OCI-LY1 (cell line): ENCODE measurements around the gene F2R.
A peak's percentile ranks its signal among the peaks of the same experiment; 100 is the strongest.

ENCODE experiments used
- H2AFZ ChIP-seq: fragments of 200-600 bp; sonication (generic), shearing (Covaris generic); 2 replicates; pipeline ENCODE4 v1.6.0; 2014; ENCODE audit warnings: antibody characterized with exemption, mild to moderate bottlenecking, low read length
- H3F3A ChIP-seq: fragments of 200-600 bp; sonication (generic), shearing (Covaris generic); 2 replicates; pipeline ENCODE4 v1.6.0; 2014; ENCODE audit warnings: mild to moderate bottlenecking, antibody characterized with exemption, low read length, moderate library complexity; ENCODE audit not compliant: insufficient read depth
- H3K27ac ChIP-seq: fragments of 200-600 bp; sonication (generic); 2 replicates; pipeline ENCODE4 v1.5.1; 2014; ENCODE audit warnings: low read length, mixed run types, mild to moderate bottlenecking, low read depth; ENCODE audit not compliant: poor library complexity, severe bottlenecking
- H3K27me3 ChIP-seq: fragments of 200-600 bp; sonication (generic); 2 replicates; pipeline ENCODE4 v1.6.0; 2014; ENCODE audit warnings: antibody characterized with exemption, mild to moderate bottlenecking, low read length, moderate library complexity; ENCODE audit not compliant: insufficient read depth
- H3K36me3 ChIP-seq: fragments of 200-600 bp; sonication (generic); 2 replicates; pipeline ENCODE4 v1.6.1; 2014; ENCODE audit warnings: mild to moderate bottlenecking, antibody characterized with exemption, low read length, moderate library complexity, mixed read lengths; ENCODE audit not compliant: insufficient read depth
- H3K4me1 ChIP-seq: fragments of 200-600 bp; sonication (generic); 2 replicates; pipeline ENCODE4 v1.5.1; 2014; ENCODE audit warnings: mild to moderate bottlenecking, low read length, moderate library complexity; ENCODE audit not compliant: insufficient read depth, severe bottlenecking
- H3K4me2 ChIP-seq: fragments of 200-600 bp; sonication (generic), shearing (Covaris generic); 2 replicates; pipeline ENCODE4 v1.6.1; 2014; ENCODE audit warnings: low read length
- H3K4me3 ChIP-seq: fragments of 200-600 bp; sonication (generic); 2 replicates; pipeline ENCODE4 v1.5.1; 2014; ENCODE audit warnings: low read length, low read depth, mild to moderate bottlenecking, mixed read lengths; ENCODE audit not compliant: poor library complexity, severe bottlenecking
- H3K79me2 ChIP-seq: fragments of 200-600 bp; shearing (Covaris generic); 2 replicates; pipeline ENCODE4 v1.6.1; 2016; ENCODE audit warnings: mixed run types, low read length, mixed read lengths; ENCODE audit not compliant: insufficient read depth
- H3K9ac ChIP-seq: fragments of 200-600 bp; sonication (generic), shearing (Covaris generic); 2 replicates; pipeline ENCODE4 v1.6.1; 2014; ENCODE audit warnings: mild to moderate bottlenecking, low read length, mixed read lengths
- H3K9me2 ChIP-seq: fragments of 200-600 bp; sonication (generic), shearing (Covaris generic); 2 replicates; pipeline ENCODE4 v1.6.1; 2014; ENCODE audit warnings: low read depth, mild to moderate bottlenecking, low read length, mixed read lengths
- H3K9me3 ChIP-seq: fragments of 200-600 bp; shearing (Covaris generic); 2 replicates; pipeline ENCODE4 v1.6.1; 2014; ENCODE audit warnings: low read length, mixed read lengths
- H4K20me1 ChIP-seq: fragments of 200-600 bp; sonication (generic), shearing (Covaris generic); 2 replicates; pipeline ENCODE4 v1.6.0; 2016; ENCODE audit warnings: mild to moderate bottlenecking, low read length; ENCODE audit not compliant: insufficient read depth
- EZH2 ChIP-seq: fragments of 200-600 bp; sonication (generic), shearing (Covaris generic); IDR thresholded peaks from 2 replicates; pipeline ENCODE4 v1.8.0; 2017; ENCODE audit warnings: borderline replicate concordance, mixed run types, mild to moderate bottlenecking, antibody characterized with exemption, low read length, moderate library complexity, mixed read lengths
- TF ChIP-seq, protein P1 (sequence below): fragments of 200-600 bp; sonication (generic), shearing (Covaris generic); IDR thresholded peaks from 2 replicates; pipeline ENCODE4 v1.5.1; 2017; ENCODE audit warnings: mild to moderate bottlenecking, antibody characterized with exemption, low read length, moderate library complexity, mixed read lengths

The F2R gene

GRCh38 chr5:76715736-76716455 is at the start of gene F2R:
Gene F2R (plus strand): TSS chr5:76716126. CDS start chr5:76716308, 182 bp downstream.
- Histone ChIP-seq H3K4me1 (no peaks in the 10 kb centered on the region), H3K9ac (peak within 1 kb of the TSS; percentile 8; the same call in 1 of the 2 replicates), H3K27me3 (no peaks in the 10 kb centered on the region), H3K4me3 (peak within 1 kb of the TSS; percentile 56), H3K9me3 (no peaks in the 10 kb centered on the region), H2AFZ (no peak within 1 kb of the TSS), H3K9me2 (no peaks in the 10 kb centered on the region), H3K79me2 (no peaks in the 10 kb centered on the region), H4K20me1 (no peaks in the 10 kb centered on the region), H3K36me3 (no peaks in the 10 kb centered on the region), H3K27ac (no peak within 1 kb of the TSS), H3K4me2 (peak within 1 kb of the TSS; percentile 75), H3F3A (no peaks in the 10 kb centered on the region)
- TF ChIP-seq EZH2 = no peak
- TF ChIP-seq, protein P1, sequence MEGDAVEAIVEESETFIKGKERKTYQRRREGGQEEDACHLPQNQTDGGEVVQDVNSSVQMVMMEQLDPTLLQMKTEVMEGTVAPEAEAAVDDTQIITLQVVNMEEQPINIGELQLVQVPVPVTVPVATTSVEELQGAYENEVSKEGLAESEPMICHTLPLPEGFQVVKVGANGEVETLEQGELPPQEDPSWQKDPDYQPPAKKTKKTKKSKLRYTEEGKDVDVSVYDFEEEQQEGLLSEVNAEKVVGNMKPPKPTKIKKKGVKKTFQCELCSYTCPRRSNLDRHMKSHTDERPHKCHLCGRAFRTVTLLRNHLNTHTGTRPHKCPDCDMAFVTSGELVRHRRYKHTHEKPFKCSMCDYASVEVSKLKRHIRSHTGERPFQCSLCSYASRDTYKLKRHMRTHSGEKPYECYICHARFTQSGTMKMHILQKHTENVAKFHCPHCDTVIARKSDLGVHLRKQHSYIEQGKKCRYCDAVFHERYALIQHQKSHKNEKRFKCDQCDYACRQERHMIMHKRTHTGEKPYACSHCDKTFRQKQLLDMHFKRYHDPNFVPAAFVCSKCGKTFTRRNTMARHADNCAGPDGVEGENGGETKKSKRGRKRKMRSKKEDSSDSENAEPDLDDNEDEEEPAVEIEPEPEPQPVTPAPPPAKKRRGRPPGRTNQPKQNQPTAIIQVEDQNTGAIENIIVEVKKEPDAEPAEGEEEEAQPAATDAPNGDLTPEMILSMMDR = peak; percentile 41; the same call in 1 of the 2 replicates

- Histone ChIP-seq H3K9ac (no peak overlapping the region), H2AFZ (no peak overlapping the region), H3K79me2 (no peaks in the 10 kb centered on the region), H3F3A (no peaks in the 10 kb centered on the region), H3K9me2 (no peaks in the 10 kb centered on the region), H3K36me3 (no peaks in the 10 kb centered on the region), H3K4me1 (no peaks in the 10 kb centered on the region), H3K27ac (no peak overlapping the region), H4K20me1 (no peaks in the 10 kb centered on the region), H3K9me3 (no peaks in the 10 kb centered on the region), H3K4me2 (no peak overlapping the region), H3K27me3 (no peaks in the 10 kb centered on the region), H3K4me3 (no peak overlapping the region)
- TF ChIP-seq EZH2 = no peak
- TF ChIP-seq, protein P1 = no peak
Observed at GRCh38 chr5:76667495-76667894, 48.4 kb upstream of the F2R start.

- no peaks in the 10 kb centered on the region for H3F3A ChIP-seq
- no peaks in the 10 kb centered on the region for H4K20me1 ChIP-seq
- no peaks in the 10 kb centered on the region for H3K27me3 ChIP-seq
- no peak overlapping the region for H3K27ac ChIP-seq
- H3K9me3 ChIP-seq = no peaks in the 10 kb centered on the region
- no peaks in the 10 kb centered on the region for H3K9me2 ChIP-seq
- TF ChIP-seq, protein P1 = no peak
- no peak for TF ChIP-seq EZH2
- H3K36me3 ChIP-seq = no peaks in the 10 kb centered on the region
- no peak overlapping the region for H3K4me3 ChIP-seq
- H3K79me2 ChIP-seq = no peaks in the 10 kb centered on the region
- H3K9ac ChIP-seq = no peak overlapping the region
- H3K4me2 ChIP-seq = no peak overlapping the region
- H2AFZ ChIP-seq = no peak overlapping the region
- H3K4me1 ChIP-seq = no peaks in the 10 kb centered on the region
Observed at GRCh38 chr5:76669245-76669644, 46.7 kb upstream of the F2R start.
